Astrocyte of the cerebellum (primary cell): Measurements from ENCODE around the gene VAT1L.

Experiments used
- DNase-seq: peaks from one replicate; pipeline ENCODE4 v3.0.0-alpha.2; 2011; ENCODE audit warnings: low read depth
- H3K4me3 ChIP-seq: 2 replicates; pipeline ENCODE4 v1.5.1; 2011; ENCODE audit warnings: mild to moderate bottlenecking, low read depth, low read length, moderate library complexity
- CTCF ChIP-seq: IDR thresholded peaks from 2 replicates; pipeline ENCODE4 v1.5.1; 2012; ENCODE audit warnings: low read length, low read depth, moderate library complexity, mild to moderate bottlenecking; ENCODE audit errors: missing control alignments
- in situ Hi-C: cut with HindIII; loops from 2 replicates; pipeline ENCODE4 v1.10.0; 2017; ENCODE audit warnings: low sequenced_read_pairs

The VAT1L gene

GRCh38 chr16:77842468-77842867 is 54.1 kb downstream of the VAT1L start:
- H3K4me3 ChIP-seq = no peak overlapping the region
- no peak for DNase-seq
- no peak for TF ChIP-seq CTCF
- in situ Hi-C loops = no loop called here

GRCh38 chr16:77843405-77843804 is 55.0 kb downstream of the VAT1L start:
- in situ Hi-C loops = no loop called here
- DNase-seq = no peak
- TF ChIP-seq CTCF = no peak
- H3K4me3 ChIP-seq = no peak overlapping the region

GRCh38 chr16:77844801-77845200 is 56.4 kb downstream of the VAT1L start:
- no peak for DNase-seq
- in situ Hi-C loops = no loop called here
- no peak overlapping the region for H3K4me3 ChIP-seq
- no peak for TF ChIP-seq CTCF

- no peak for TF ChIP-seq CTCF
- in situ Hi-C loops = no loop called here
- DNase-seq = no peak
- H3K4me3 ChIP-seq = no peak overlapping the region
Measured at GRCh38 chr16:77849646-77850258, 61.4 kb downstream of the VAT1L start.

GRCh38 chr16:77850636-77851333 is 62.4 kb downstream of the VAT1L start:
- TF ChIP-seq CTCF = no peak
- H3K4me3 ChIP-seq = no peak overlapping the region
- in situ Hi-C loops = no loop called here
- DNase-seq = no peak

- no peak for TF ChIP-seq CTCF
- no peak overlapping the region for H3K4me3 ChIP-seq
- in situ Hi-C loops = no loop called here
- DNase-seq = no peak
Measured at GRCh38 chr16:77853161-77853560, 64.8 kb downstream of the VAT1L start.
